A549 (cell line): ENCODE measurements around the gene PRKG1.

Experiments
- CHD2 ChIP-seq: fragments of 150-350 bp; IDR thresholded peaks from 2 replicates; pipeline ENCODE4 v1.6.1; 2014; ENCODE audit warnings: low read length; ENCODE audit not compliant: partially characterized antibody
- RAD21 ChIP-seq, 2 experiments: fragments of >200 bp in 1 of 2; sonication (Bioruptor Twin) in 1 of 2; formaldehyde crosslinking in 1 of 2; IDR thresholded peaks in 1 of 2; conservative IDR thresholded peaks in 1 of 2; 2 replicates in 1 of 2; 3 replicates in 1 of 2; pipeline ENCODE4 v1.6.1; 2012 to 2018; ENCODE audit warnings: inconsistent platforms in 1 of 2
- RCOR1 ChIP-seq: fragments of 150-350 bp; IDR thresholded peaks from 2 replicates; pipeline ENCODE4 v1.6.1; 2014; ENCODE audit warnings: antibody characterized with exemption, low read length, low read depth
- TF ChIP-seq, protein P1 (sequence below): fragments of >200 bp; sonication (Bioruptor Twin); formaldehyde crosslinking; IDR thresholded peaks from 3 replicates; pipeline ENCODE4 v1.5.1; 2016

- TF ChIP-seq RCOR1 (no peak), RAD21 (conservative IDR thresholded peaks at IDR 0.05 in 1 of 2, IDR thresholded peaks at IDR 0.05 in 1 of 2) (no peak), CHD2 (no peak)
- TF ChIP-seq, protein P1, sequence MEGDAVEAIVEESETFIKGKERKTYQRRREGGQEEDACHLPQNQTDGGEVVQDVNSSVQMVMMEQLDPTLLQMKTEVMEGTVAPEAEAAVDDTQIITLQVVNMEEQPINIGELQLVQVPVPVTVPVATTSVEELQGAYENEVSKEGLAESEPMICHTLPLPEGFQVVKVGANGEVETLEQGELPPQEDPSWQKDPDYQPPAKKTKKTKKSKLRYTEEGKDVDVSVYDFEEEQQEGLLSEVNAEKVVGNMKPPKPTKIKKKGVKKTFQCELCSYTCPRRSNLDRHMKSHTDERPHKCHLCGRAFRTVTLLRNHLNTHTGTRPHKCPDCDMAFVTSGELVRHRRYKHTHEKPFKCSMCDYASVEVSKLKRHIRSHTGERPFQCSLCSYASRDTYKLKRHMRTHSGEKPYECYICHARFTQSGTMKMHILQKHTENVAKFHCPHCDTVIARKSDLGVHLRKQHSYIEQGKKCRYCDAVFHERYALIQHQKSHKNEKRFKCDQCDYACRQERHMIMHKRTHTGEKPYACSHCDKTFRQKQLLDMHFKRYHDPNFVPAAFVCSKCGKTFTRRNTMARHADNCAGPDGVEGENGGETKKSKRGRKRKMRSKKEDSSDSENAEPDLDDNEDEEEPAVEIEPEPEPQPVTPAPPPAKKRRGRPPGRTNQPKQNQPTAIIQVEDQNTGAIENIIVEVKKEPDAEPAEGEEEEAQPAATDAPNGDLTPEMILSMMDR = no peak
Measured at GRCh38 chr10:52030975-52031374, 956.7 kb downstream of the PRKG1 start.
